H7 (cell line): ENCODE data around the gene IGFBP1. TPM values are rescaled to one million over a fixed set of nuclear protein-coding genes. Genes with fewer than 3 reads are reported as not detected.
A peak's percentile ranks its signal among the peaks of the same experiment; 100 is the strongest.

Source experiments
- DNase-seq: peaks from one replicate; pipeline ENCODE4 v3.0.0; 2012
- H3K27me3 ChIP-seq: 2 replicates; pipeline ENCODE4 v1.6.0; 2011; ENCODE audit warnings: mild to moderate bottlenecking, low read length; ENCODE audit not compliant: control insufficient read depth, insufficient read depth
- H3K36me3 ChIP-seq: replicated peaks from 2 replicates; pipeline ENCODE4 v1.5.1; 2011; ENCODE audit warnings: low read length; ENCODE audit not compliant: control insufficient read depth, insufficient read depth
- H3K4me3 ChIP-seq: 2 replicates; pipeline ENCODE4 v1.5.1; 2011; ENCODE audit warnings: low read depth, mild to moderate bottlenecking, control low read depth, low read length, moderate library complexity; ENCODE audit not compliant: insufficient read depth
- total RNA-seq: library from RNA; depleted of rRNA; stranded (reverse); fragments of >200 nt; shearing (Covaris generic); gene quantifications from 2 replicates; pipeline ENCODE4 v1.2.3, GENCODE V29; 2014

IGFBP1 gene
- total RNA-seq, 1 experiment from 2014 or later = not detected

DNA sequence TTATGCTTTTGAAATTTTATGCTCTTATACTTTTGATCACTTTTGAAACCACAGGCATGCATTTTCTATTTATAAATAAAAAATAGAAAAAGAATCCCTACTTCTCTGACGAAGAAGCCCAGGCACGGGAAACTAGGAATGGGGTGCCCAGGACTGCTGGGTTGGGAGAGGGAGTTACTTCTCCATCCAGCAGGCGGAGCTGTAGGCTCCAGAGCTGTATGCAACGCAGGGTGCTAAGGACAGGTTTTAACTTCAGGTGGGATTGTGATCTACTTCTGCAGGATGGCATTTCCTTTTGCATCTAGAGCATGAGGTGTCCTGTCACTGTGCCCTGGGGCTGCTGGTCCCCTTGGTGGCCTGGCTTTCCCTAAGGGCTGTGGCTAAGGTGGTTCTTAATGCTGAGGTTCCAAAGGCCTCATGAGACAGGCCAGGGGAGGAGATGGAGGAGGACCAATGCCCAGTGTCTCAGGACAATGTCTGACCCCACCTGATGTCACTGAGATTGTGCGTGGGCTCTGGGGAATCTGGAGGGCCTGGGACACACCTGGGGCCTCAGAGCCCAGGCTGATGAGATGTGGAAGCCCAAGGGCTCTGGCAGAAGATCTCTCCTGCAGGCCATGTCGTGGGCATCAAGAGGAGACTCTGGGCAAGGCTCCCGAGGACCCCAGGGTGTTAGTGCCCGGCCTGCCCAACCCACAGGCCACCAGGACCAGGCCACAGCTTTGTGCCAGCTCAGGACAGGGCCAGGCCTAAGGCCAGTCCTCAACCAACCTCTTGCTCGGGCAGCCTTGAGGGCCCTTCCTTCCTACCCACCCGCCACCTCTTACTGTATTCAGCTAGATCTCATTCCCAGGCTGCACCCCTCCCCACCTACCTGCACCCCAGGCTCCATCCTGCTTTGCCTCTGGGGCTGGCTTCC is 15.9 kb upstream of the IGFBP1 start:
- Histone ChIP-seq H3K4me3 (no peak overlapping the region), H3K36me3 (no peaks in the 10 kb centered on the region), H3K27me3 (no peaks in the 10 kb centered on the region)
- peak; percentile 83 for DNase-seq

GRCh38 chr7:45873035-45873354 is 15.3 kb upstream of the IGFBP1 start, which contains the start of gene CCDC201:
Gene CCDC201, minus strand, starts transcription at chr7:45873082. Its CDS starts 75 bp downstream, at chr7:45873007.
- Histone ChIP-seq H3K36me3 (no peaks in the 10 kb centered on the region), H3K27me3 (no peaks in the 10 kb centered on the region), H3K4me3 (no peak within 1 kb of the TSS)
- no peak for DNase-seq

DNA sequence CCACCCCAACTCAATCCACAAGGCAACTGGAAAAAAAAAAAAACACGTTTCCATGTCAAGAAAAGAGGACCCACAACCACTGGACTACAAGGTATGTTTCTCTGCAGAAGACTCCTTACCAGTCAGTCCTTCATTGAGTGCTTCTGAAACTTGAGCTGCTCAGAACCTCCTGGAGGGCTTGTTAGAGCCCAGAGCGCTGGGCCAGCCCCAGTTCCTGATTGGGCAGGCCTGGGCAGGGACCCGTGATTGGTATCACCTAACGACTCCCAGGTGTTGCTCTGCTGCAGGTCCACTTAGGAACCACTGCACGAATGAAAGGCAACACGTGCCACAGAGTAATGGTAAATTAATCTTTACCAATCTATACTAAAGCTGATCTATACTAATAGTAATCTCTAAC is 14.9 kb upstream of the IGFBP1 start:
- Histone ChIP-seq H3K27me3 (no peaks in the 10 kb centered on the region), H3K4me3 (no peak overlapping the region), H3K36me3 (no peaks in the 10 kb centered on the region)
- DNase-seq = no peak

GRCh38 chr7:45874408-45875131 is 13.7 kb upstream of the IGFBP1 start:
- H3K4me3 ChIP-seq = no peak overlapping the region
- H3K36me3 ChIP-seq = no peaks in the 10 kb centered on the region
- no peak for DNase-seq
- H3K27me3 ChIP-seq = no peaks in the 10 kb centered on the region

DNA sequence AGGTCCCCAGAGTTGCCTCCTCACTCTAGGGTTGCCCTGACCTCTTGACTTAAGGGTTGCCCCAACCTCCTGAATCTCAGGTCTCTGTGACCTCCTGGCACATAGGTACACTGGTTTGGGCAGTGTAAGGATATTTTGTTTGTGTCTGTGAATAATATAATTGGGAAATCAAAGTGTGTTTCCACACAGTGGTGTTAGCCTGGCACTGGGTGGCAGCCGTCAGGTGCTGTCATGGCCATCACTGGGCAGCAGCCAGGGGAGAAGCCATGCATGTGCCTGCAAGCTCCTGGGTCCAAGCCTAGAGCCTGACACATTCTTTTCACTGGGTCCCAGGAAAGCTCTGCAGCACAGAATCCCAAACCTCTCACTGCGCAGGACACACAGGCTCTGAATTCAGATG is 11.8 kb upstream of the IGFBP1 start:
- no peak overlapping the region for H3K4me3 ChIP-seq
- no peaks in the 10 kb centered on the region for H3K36me3 ChIP-seq
- DNase-seq = no peak
- H3K27me3 ChIP-seq = no peaks in the 10 kb centered on the region

GRCh38 chr7:45878457-45879144 is 9.7 kb upstream of the IGFBP1 start:
- no peaks in the 10 kb centered on the region for H3K27me3 ChIP-seq
- H3K4me3 ChIP-seq = no peak overlapping the region
- DNase-seq = no peak
- H3K36me3 ChIP-seq = no peaks in the 10 kb centered on the region

DNA sequence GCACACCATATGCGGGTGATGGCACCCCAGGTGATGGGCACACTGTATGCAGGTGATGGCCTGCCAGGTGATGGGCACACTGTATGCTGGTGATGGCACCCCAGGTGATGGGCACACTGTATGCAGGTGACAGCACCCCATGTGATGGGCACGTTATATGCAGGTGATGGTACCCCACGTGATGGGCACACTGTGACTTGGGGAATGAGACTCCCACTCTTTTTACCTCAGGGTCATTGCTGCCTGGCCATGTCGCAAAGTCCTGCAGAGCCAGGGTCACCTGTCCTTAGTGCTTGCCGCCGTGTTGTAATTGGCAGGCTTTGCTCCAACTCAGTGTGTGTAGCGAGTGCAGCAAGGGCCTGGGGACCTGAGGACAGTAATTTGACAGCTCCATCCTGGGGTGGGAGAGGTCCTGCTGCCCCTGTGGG is 7.8 kb upstream of the IGFBP1 start:
- Histone ChIP-seq H3K36me3 (no peaks in the 10 kb centered on the region), H3K4me3 (no peak overlapping the region), H3K27me3 (no peaks in the 10 kb centered on the region)
- no peak for DNase-seq

GRCh38 chr7:45881280-45881758 is 7.0 kb upstream of the IGFBP1 start:
- DNase-seq = no peak
- Histone ChIP-seq H3K36me3 (no peaks in the 10 kb centered on the region), H3K4me3 (no peak overlapping the region), H3K27me3 (no peaks in the 10 kb centered on the region)

GRCh38 chr7:45881759-45882464 is 6.4 kb upstream of the IGFBP1 start:
- no peak for DNase-seq
- Histone ChIP-seq H3K27me3 (peaks cover under 1% of the 10 kb centered on the region; the same call in 1 of the 2 replicates), H3K4me3 (no peak overlapping the region), H3K36me3 (no peaks in the 10 kb centered on the region)

DNA sequence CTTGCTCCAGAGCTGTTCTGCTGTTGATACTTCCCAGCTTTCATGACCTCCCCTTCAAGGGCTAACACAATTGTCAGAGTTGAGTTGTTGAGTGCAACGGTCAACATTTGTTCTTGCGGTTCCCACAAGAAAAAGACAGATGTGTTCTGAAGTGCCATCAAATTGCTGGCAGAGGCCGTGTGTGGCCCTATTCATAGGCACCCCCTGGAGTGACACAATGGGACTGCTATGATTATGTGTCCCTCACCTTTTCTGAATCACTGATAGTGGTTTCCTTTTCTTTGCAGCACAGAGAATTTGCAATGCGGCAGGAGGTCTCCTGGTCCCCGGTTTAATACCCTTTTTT is 5.8 kb upstream of the IGFBP1 start:
- Histone ChIP-seq H3K27me3 (peaks cover 6% of the 10 kb centered on the region), H3K4me3 (no peak overlapping the region), H3K36me3 (no peaks in the 10 kb centered on the region)
- no peak for DNase-seq

GRCh38 chr7:45884136-45884535 is 4.2 kb upstream of the IGFBP1 start:
- peaks cover 23% of the 10 kb centered on the region for H3K27me3 ChIP-seq
- H3K36me3 ChIP-seq = no peaks in the 10 kb centered on the region
- no peak for DNase-seq
- H3K4me3 ChIP-seq = no peak overlapping the region

DNA sequence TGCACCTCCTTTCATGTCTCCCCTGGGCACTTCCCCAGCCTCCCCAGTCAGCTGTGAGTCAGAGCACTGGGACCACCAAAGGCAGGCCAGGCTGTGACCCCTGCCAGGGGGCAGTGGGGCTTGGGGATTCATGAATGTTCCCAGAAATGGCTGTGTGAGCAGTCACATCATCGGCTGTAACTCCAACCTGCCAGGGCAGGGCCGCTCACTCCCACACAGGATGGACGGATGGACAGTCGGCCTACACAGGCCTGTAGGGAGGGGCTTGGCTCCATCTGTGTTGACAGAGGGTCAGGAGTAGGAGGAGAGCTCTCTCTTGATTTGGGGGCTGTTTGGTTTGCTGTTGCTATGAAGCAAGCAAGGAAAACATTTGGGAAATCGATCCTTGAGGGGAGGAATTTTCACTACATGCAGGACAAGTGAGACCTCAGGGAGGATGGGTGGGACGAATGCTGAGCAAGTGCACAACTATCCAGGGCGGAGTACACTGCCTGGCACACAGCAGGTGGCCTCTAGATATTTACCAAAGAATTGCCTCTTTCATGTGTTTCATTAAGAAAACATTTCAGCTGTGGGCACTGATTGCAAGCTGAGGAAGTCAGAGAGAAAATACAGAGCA is 2.9 kb upstream of the IGFBP1 start:
- Histone ChIP-seq H3K4me3 (no peak overlapping the region), H3K36me3 (no peaks in the 10 kb centered on the region), H3K27me3 (peaks cover 35% of the 10 kb centered on the region)
- DNase-seq = no peak

DNA sequence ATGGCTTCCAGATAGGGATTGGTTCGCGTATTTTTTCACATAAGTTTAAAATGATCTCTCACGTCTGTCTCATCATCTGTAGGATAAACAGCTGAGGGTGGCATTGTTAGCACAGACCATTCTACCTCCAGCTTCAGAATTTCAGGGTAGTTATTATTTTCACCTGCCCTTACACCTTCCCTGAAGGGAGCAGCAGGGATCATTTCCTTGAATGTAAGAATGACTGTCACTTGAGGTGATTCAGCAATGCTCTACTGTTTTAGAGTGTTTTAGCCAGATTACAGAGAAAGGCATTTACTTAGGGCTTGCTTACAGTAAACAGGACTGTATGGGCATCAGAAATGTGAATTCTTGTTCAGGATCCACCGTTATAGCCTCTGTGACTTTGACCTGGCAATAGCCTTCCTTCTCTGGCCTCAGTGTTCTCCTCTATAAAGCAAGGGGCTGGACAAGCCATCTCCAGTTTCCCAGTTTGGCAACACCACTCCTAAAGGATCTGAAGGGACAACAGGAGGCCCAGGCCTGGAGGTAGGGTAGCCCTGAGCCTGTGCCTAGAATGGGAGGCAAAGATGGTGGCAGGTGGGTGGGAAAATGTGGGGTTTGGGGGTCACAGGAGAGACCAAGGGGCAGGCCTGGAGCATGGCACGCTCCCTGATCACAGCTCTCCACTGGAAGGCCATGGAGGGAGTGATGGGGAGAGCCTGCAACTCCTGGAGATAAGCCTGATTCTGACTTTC is 1.2 kb upstream of the IGFBP1 start:
- no peaks in the 10 kb centered on the region for H3K36me3 ChIP-seq
- peaks cover 40% of the 10 kb centered on the region for H3K27me3 ChIP-seq
- DNase-seq = no peak
- H3K4me3 ChIP-seq = no peak overlapping the region
